ENCODE data around the gene ISG20.

Gene ISG20

DNA sequence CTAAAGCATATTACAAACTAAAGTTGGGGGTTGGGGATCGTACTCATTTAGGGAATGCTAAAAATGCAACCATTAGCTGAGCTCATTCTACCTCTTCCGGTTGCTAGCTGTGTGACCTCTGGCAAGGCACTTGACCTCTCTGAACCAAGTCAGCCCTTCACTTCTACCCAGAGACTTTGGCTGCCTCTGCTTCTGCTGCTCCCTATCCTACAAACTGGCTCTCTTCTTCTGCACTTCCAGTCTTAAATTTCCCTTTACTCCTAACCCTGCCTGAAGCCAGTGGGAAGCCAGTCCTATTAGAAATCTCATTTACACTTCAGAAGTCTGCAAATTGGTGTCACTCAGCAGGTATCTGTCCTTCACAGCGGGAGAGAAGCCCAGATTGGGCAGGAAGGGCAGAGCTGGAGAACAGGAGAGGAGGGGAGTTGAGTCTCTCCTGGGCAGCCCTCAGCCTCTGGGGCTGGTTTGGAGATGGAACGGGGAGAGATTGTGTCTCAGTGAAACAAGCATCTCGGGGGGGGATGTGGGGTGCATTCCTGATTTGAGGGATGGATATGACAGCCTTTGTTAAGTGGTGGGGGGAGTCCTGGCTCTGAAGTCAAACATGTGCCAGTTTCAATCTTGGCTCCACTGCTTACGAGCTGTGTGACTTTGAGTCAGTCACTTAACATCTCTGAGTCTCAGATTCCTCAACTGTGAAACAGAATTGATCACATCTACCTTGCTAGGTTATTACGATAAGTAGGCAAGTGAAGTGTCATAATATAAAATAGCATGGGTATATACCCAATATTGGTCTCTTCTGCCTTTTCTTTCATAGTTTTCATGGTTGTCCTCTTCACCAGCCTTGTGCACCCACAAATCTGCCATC, 25.5 kb upstream of the ISG20 start:
- TF ChIP-seq NFIC (IDR thresholded peaks at IDR 0.05), result no peak
- peak; percentile 44; the same call in 1 of the 2 replicates for TF ChIP-seq TEAD4 (IDR thresholded peaks at IDR 0.05)

DNA sequence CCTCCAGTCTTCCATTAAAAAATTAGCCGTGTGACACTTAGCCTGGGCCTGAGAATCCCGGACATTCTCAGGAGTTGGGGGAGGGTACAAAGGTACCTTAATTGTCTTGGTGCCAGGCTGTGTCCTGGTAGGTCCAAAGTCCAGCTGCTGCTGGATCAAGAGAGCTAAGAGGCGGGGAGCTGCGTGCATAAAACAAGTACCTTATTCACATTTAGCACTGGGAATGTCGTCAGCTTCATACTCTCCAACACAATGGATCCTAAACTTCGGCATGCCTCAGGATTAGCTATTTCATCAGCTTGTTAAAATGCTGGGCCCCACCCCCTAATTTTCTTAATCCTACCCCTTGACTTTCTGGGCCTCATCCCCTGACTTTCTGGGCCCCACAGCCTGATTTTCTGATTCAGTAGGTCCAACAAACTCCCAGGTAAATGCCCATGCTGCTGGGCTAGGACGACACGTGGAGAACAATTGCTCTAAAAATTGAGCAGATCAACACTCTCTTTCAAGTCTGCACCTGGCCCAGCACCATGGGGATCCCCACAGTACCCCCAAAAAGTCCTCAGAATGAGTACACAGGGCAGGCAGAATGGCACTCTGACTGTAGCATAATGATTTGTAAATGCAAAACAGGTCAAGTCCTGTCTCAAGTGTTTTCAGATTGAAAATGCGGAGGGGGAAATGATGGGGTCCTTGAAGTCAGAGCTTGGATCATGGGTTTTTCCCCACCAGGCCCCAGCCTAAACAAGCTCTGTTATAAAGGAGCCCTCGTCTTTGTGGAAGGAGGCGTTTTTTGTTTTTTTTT, 23.3 kb upstream of the ISG20 start:
- no peak for TF ChIP-seq ZBTB7A (IDR thresholded peaks at IDR 0.05; ENCODE audit: low read depth)
- TF ChIP-seq YY1 (IDR thresholded peaks at IDR 0.05; ENCODE audit: low read depth), result no peak
- TF ChIP-seq, protein P1, sequence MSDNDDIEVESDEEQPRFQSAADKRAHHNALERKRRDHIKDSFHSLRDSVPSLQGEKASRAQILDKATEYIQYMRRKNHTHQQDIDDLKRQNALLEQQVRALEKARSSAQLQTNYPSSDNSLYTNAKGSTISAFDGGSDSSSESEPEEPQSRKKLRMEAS (IDR thresholded peaks at IDR 0.05), result no peak
- no peak for TF ChIP-seq EGR1 (IDR thresholded peaks at IDR 0.05)
- no peak for TF ChIP-seq CREB1 (IDR thresholded peaks at IDR 0.05; ENCODE audit: low read depth)

DNA sequence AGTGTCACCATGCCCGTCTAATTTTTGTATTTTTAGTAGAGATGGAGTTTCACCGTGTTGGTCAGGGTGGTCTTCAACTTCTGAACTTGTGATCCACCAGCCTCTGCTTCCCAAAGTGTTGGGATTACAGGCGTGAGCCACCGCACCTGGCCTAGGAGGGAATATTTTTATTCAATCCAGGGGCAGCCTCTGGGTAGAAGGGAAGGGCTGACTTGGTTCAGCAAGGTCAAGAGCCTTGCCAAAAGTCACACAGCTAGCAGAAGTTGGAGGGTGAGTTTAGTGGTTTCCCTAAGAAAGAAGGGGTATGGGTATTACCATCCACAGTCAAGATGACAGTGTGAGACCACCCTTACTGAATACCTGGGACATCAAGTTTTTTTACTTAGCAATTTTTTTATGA, 22.6 kb upstream of the ISG20 start:
- TF ChIP-seq, protein P2, sequence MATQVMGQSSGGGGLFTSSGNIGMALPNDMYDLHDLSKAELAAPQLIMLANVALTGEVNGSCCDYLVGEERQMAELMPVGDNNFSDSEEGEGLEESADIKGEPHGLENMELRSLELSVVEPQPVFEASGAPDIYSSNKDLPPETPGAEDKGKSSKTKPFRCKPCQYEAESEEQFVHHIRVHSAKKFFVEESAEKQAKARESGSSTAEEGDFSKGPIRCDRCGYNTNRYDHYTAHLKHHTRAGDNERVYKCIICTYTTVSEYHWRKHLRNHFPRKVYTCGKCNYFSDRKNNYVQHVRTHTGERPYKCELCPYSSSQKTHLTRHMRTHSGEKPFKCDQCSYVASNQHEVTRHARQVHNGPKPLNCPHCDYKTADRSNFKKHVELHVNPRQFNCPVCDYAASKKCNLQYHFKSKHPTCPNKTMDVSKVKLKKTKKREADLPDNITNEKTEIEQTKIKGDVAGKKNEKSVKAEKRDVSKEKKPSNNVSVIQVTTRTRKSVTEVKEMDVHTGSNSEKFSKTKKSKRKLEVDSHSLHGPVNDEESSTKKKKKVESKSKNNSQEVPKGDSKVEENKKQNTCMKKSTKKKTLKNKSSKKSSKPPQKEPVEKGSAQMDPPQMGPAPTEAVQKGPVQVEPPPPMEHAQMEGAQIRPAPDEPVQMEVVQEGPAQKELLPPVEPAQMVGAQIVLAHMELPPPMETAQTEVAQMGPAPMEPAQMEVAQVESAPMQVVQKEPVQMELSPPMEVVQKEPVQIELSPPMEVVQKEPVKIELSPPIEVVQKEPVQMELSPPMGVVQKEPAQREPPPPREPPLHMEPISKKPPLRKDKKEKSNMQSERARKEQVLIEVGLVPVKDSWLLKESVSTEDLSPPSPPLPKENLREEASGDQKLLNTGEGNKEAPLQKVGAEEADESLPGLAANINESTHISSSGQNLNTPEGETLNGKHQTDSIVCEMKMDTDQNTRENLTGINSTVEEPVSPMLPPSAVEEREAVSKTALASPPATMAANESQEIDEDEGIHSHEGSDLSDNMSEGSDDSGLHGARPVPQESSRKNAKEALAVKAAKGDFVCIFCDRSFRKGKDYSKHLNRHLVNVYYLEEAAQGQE (IDR thresholded peaks at IDR 0.05; ENCODE audit: low read depth), result no peak
- TF ChIP-seq YY1 (IDR thresholded peaks at IDR 0.05; ENCODE audit: low read depth) (no peak), NFIC (IDR thresholded peaks at IDR 0.05) (no peak), EGR1 (IDR thresholded peaks at IDR 0.05) (no peak), RAD21 (IDR thresholded peaks at IDR 0.05; ENCODE audit: low read depth) (no peak), FOXM1 (IDR thresholded peaks at IDR 0.05; ENCODE audit: borderline replicate concordance, low read depth) (no peak), TCF12 (IDR thresholded peaks at IDR 0.05; ENCODE audit: low read depth) (no peak), TAF1 (IDR thresholded peaks at IDR 0.05; ENCODE audit: low read depth) (no peak), EP300 (IDR thresholded peaks at IDR 0.05; ENCODE audit: borderline replicate concordance) (no peak)

DNA sequence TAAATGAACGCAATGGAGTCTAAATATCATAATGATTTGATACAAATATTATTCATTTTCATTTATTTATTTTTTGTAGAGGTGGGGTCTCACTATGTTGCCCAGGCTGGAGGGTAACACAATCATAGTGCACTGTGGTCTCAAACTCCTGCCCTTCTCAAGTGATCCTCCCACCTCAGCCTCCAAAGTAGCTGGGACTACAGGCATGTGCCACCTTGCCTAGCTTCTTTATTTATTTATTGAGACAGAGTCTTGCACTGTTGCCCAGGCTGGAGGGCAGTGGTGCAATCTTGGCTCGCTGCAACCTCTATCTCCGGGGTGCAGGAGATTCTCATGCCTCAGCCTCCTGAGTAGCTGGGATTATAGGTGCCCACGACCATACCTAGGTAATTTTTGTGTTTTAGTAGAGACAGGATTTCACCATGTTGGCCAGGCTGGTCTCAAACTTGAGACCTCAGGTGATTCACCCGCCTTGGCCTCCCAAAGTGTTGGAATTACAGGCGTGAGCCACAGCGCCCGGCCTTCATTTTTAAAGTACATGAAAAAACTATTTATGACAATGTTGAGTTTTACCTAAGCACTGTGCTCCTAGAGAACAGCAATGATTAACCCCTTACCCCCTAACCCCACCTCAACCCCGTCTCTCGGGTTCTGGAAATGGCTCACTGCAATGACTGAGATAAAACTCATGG, 21.6 kb upstream of the ISG20 start:
- TF ChIP-seq, protein P3, sequence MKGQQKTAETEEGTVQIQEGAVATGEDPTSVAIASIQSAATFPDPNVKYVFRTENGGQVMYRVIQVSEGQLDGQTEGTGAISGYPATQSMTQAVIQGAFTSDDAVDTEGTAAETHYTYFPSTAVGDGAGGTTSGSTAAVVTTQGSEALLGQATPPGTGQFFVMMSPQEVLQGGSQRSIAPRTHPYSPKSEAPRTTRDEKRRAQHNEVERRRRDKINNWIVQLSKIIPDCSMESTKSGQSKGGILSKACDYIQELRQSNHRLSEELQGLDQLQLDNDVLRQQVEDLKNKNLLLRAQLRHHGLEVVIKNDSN (IDR thresholded peaks at IDR 0.05), result no peak
- no peak for TF ChIP-seq TEAD4 (IDR thresholded peaks at IDR 0.05)
- TF ChIP-seq TCF12 (IDR thresholded peaks at IDR 0.05; ENCODE audit: low read depth), result no peak
- TF ChIP-seq, protein P1 (IDR thresholded peaks at IDR 0.05), result no peak

DNA sequence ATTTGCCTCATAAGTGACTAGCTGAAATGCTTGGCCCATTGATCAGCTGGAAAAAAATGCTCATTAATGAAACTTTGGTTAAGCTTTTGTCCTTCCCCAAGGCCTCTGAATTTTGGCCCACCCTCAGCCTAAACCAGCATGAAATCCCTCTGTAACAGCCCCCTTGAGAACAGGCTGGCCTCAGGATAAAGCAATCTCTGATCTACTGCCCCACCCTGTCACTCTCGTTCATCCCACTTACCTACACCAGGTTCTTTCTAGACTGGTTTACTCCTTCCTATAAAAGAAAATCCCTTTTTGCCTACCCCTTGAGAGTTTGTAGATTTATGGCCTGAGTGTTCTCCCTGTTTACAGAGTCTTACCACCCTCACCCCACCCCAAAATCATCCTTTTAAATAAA, 21.0 kb upstream of the ISG20 start:
- TF ChIP-seq, protein P3 (IDR thresholded peaks at IDR 0.05), result no peak
- TF ChIP-seq ZBTB7A (IDR thresholded peaks at IDR 0.05; ENCODE audit: low read depth) (no peak), TCF12 (IDR thresholded peaks at IDR 0.05; ENCODE audit: low read depth) (no peak), CEBPB (IDR thresholded peaks at IDR 0.05) (no peak), RAD21 (IDR thresholded peaks at IDR 0.05; ENCODE audit: low read depth) (no peak), FOXM1 (IDR thresholded peaks at IDR 0.05; ENCODE audit: borderline replicate concordance, low read depth) (no peak), EGR1 (IDR thresholded peaks at IDR 0.05) (no peak), CREB1 (IDR thresholded peaks at IDR 0.05; ENCODE audit: low read depth) (no peak), NFIC (IDR thresholded peaks at IDR 0.05) (no peak), EP300 (IDR thresholded peaks at IDR 0.05; ENCODE audit: borderline replicate concordance) (no peak), YY1 (IDR thresholded peaks at IDR 0.05; ENCODE audit: low read depth) (no peak), TEAD4 (IDR thresholded peaks at IDR 0.05) (no peak)
- TF ChIP-seq, protein P2 (IDR thresholded peaks at IDR 0.05; ENCODE audit: low read depth), result no peak

Measured in Ishikawa (cell line).